Measurements from ENCODE around the gene DLG3. TPM values are rescaled to one million over a fixed set of nuclear protein-coding genes. Genes with fewer than 3 reads are reported as not detected.

Gene DLG3
- total and polyA plus RNA-seq, 9 donors, result 12.6 to 40.5 (median 27.3) TPM

DNA sequence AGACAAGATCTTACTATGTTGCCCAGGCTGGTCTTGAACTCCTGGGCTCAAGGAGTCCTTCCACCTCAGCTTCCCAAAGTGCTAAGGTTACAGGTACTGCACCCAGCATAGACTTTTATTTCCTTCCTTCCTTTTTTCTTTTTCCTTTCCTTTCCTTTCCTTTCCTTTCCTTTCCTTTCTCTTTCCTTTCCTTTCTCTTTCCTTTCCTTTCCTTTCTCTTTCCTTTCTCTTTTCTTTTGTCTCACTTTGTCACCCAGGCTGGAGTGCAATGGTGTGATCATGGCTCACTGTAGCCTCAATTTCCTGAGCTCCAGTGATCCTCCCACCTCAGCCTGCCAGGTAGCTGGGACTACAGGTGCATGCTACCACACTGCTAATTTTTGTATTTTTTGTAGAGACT, 19.4 kb downstream of the DLG3 start:
- Histone ChIP-seq H3K36me3 (no peaks in the 10 kb centered on the region), H3K27ac (no peak overlapping the region), H3K4me3 (no peak overlapping the region), H3K27me3 (no peaks in the 10 kb centered on the region), H3K4me1 (ENCODE audit: insufficient read depth) (no peaks in the 10 kb centered on the region), H3K9me3 (no peaks in the 10 kb centered on the region)
- TF ChIP-seq POLR2A (IDR thresholded peaks at IDR 0.05), result no peak
- no peak for TF ChIP-seq EP300 (IDR thresholded peaks at IDR 0.05)
- TF ChIP-seq, protein P1, sequence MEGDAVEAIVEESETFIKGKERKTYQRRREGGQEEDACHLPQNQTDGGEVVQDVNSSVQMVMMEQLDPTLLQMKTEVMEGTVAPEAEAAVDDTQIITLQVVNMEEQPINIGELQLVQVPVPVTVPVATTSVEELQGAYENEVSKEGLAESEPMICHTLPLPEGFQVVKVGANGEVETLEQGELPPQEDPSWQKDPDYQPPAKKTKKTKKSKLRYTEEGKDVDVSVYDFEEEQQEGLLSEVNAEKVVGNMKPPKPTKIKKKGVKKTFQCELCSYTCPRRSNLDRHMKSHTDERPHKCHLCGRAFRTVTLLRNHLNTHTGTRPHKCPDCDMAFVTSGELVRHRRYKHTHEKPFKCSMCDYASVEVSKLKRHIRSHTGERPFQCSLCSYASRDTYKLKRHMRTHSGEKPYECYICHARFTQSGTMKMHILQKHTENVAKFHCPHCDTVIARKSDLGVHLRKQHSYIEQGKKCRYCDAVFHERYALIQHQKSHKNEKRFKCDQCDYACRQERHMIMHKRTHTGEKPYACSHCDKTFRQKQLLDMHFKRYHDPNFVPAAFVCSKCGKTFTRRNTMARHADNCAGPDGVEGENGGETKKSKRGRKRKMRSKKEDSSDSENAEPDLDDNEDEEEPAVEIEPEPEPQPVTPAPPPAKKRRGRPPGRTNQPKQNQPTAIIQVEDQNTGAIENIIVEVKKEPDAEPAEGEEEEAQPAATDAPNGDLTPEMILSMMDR (IDR thresholded peaks at IDR 0.05), result no peak
- no peak for DNase-seq
- intact Hi-C loops (cut with DNase I), result no loop called here

DNA sequence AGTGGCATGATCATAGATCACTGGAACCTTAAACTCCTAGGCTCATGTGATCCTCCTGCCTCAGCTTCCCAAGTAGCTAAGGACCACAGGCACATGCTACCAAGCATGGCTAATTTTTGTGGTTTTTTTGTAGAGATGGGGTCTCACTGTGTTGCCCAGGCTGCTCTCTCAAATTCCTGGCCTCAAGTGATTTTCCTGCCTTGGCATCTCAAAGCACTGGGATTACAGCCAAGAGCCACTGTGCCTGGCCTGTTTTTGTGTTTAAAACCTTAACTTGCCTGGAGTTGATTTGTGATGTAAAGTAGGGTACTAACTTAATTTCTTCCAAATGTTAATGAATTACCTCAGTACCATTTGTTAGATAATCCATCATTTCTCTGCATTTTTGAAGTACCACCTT, 22.3 kb downstream of the DLG3 start:
- Histone ChIP-seq H3K27ac (no peak overlapping the region), H3K9me3 (no peaks in the 10 kb centered on the region), H3K4me1 (ENCODE audit: insufficient read depth) (no peaks in the 10 kb centered on the region), H3K4me3 (no peak overlapping the region), H3K27me3 (no peaks in the 10 kb centered on the region), H3K36me3 (no peaks in the 10 kb centered on the region)
- TF ChIP-seq, protein P1 (IDR thresholded peaks at IDR 0.05), result no peak
- TF ChIP-seq POLR2A (IDR thresholded peaks at IDR 0.05) (no peak), EP300 (IDR thresholded peaks at IDR 0.05) (no peak)
- intact Hi-C loops (cut with DNase I), result no loop called here
- DNase-seq, result no peak

DNA sequence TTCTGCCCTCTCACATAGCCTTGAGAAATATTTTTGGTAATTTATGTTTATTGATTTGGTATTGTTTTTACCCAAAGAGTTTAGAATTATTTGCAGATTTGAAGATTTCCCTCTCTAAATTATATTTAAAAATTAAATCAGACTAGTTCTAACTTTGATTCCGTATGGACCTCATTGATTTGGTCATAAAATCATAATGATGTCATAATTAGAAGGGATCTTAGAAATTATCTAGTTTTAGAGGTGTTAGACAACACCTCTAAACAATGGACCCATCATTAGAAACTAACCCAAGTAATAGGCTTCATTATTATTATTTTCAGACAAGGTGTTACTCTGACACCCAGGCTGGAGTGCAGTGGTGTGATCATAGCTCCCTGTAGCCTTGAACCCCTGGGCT, 24.1 kb downstream of the DLG3 start:
- intact Hi-C loops (cut with DNase I), result no loop called here
- WGBS, 3 donors, result 67 to 77% (median 75%) methylated on average over 1 of the region's 1 CpG
- TF ChIP-seq POLR2A (IDR thresholded peaks at IDR 0.05), result no peak
- TF ChIP-seq, protein P1 (IDR thresholded peaks at IDR 0.05), result no peak
- no peak for TF ChIP-seq EP300 (IDR thresholded peaks at IDR 0.05)
- no peaks in the 10 kb centered on the region for H3K4me1 ChIP-seq (ENCODE audit: insufficient read depth)
- no peak overlapping the region for H3K4me3 ChIP-seq
- H3K27ac ChIP-seq, result no peak overlapping the region
- no peaks in the 10 kb centered on the region for H3K27me3 ChIP-seq
- H3K36me3 ChIP-seq, result no peaks in the 10 kb centered on the region
- no peak for DNase-seq
- no peaks in the 10 kb centered on the region for H3K9me3 ChIP-seq

DNA sequence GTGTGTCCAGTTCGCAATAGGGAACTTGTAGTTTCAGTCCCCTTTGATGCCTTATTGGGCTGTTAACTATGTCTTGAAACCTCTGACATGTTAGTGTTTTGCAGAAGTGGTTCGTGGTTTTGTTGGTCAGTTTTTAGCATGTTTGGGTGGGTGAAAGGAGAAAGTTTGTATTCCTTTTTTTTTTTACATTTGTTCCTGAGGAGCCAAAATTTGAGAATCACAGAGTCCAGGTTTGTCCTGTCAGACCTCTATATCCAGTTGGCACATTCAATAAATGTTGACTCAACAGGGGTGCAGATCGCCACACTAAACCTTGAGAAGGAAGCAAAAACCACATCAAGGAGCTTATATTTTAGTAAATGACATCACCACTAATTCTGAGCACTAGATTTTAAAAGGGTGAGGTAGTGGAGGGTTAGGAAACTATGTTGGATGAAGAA, 26.2 kb downstream of the DLG3 start:
- Histone ChIP-seq H3K36me3 (no peaks in the 10 kb centered on the region), H3K27ac (no peak overlapping the region), H3K9me3 (no peaks in the 10 kb centered on the region), H3K27me3 (no peaks in the 10 kb centered on the region), H3K4me1 (ENCODE audit: insufficient read depth) (no peaks in the 10 kb centered on the region), H3K4me3 (no peak overlapping the region)
- DNase-seq, result no peak
- 75 to 79% (median 76%) methylated on average over 3 of the region's 3 CpGs for WGBS, 3 donors
- intact Hi-C loops (cut with DNase I), result no loop called here
- TF ChIP-seq, protein P1 (IDR thresholded peaks at IDR 0.05), result no peak
- TF ChIP-seq EP300 (IDR thresholded peaks at IDR 0.05) (no peak), POLR2A (IDR thresholded peaks at IDR 0.05) (no peak)

All from ovary (tissue), 9 donors.